GM12873 (cell line): ENCODE data around the gene IL4R.

Experiments
- CTCF ChIP-seq: IDR thresholded peaks from 2 replicates; pipeline ENCODE4 v1.5.1; 2012; ENCODE audit warnings: low read depth, mild to moderate bottlenecking, moderate library complexity, low read length, control low read depth; ENCODE audit not compliant: insufficient read depth; ENCODE audit errors: missing control alignments

IL4R gene

GRCh38 chr16:27313422-27314160, at the start of gene IL4R:
Gene IL4R (plus strand): TSS chr16:27313974. CDS start chr16:27340204, 26,230 bp downstream.
- no peak for TF ChIP-seq CTCF

- no peak for TF ChIP-seq CTCF
Observed at GRCh38 chr16:27264151-27264550, 49.6 kb upstream of the IL4R start.

- no peak for TF ChIP-seq CTCF
Observed at GRCh38 chr16:27265982-27266381, 47.8 kb upstream of the IL4R start.

- TF ChIP-seq CTCF = no peak
Observed at GRCh38 chr16:27267037-27267677, 46.6 kb upstream of the IL4R start.

GRCh38 chr16:27268376-27269299, 45.1 kb upstream of the IL4R start, which contains the start of gene NSMCE1:
Gene NSMCE1 (minus strand): TSS chr16:27268772. CDS start chr16:27257570, 11,202 bp downstream.
- TF ChIP-seq CTCF = peak; percentile 23

GRCh38 chr16:27269300-27270150, 44.2 kb upstream of the IL4R start:
- no peak for TF ChIP-seq CTCF
